ENCODE data around the gene ARHGEF33. TPM values are rescaled to one million over a fixed set of nuclear protein-coding genes. Genes with fewer than 3 reads are reported as not detected.

ARHGEF33 gene
- total and polyA plus RNA-seq, 2 of the 8 experiments (the other 6 are each of a cell fraction or from before 2014, with no cell fraction given) = 0.09 to 0.95 TPM

GRCh38 chr2:38933653-38934052 is 44.0 kb downstream of the ARHGEF33 start:
- H3K18ac ChIP-seq (ENCODE audit: extremely low read depth, low read length) = no peak overlapping the region
- H3K4me1 ChIP-seq (replicated peaks in 1 of 4; ENCODE audit: control insufficient read depth in 3 of 4, insufficient read depth in 4 of 4, low read length in 3 of 4) = no peaks in the 10 kb centered on the region
- no peak overlapping the region for H2AK5ac ChIP-seq (ENCODE audit: low read depth, low read length)
- WGBS, 2 experiments (ENCODE audit: extremely low coverage in 1 of 2, insufficient coverage in 1 of 2, insufficient read length in 1 of 2, insufficient replicate concordance in 2 of 2, low coverage in 1 of 2, low lambda C conversion rate in 2 of 2, missing lambda C conversion rate in 1 of 2) = 87% methylated on average over 3 of the region's 3 CpGs; no CpG with 5 or more reads in 1 of the 2 experiments
- no peaks in the 10 kb centered on the region for H3K27me3 ChIP-seq (replicated peaks in 1 of 4; ENCODE audit: control insufficient read depth in 3 of 4, extremely low read depth in 1 of 4, insufficient read depth in 3 of 4, low read length in 3 of 4)
- H4K20me1 ChIP-seq (replicated peaks in 1 of 2; ENCODE audit: control insufficient read depth in 1 of 2, insufficient read depth in 2 of 2, low read length in 2 of 2) = no peaks in the 10 kb centered on the region
- no peak overlapping the region for H3K4ac ChIP-seq (replicated peaks; ENCODE audit: insufficient read length, low read depth, low read length)
- no peak overlapping the region for H3K27ac ChIP-seq (ENCODE audit: low read depth, low read length)
- TF ChIP-seq TCF12 (IDR thresholded peaks at IDR 0.05; ENCODE audit: low read depth, low read length) = no peak
- no peak for TF ChIP-seq TAF7 (optimal IDR thresholded peaks at IDR 0.05; ENCODE audit: borderline replicate concordance, low read depth, low read length)
- no peak for TF ChIP-seq NANOG (IDR thresholded peaks at IDR 0.05; ENCODE audit: insufficient read depth, low read depth, low read length, poor library complexity, severe bottlenecking)
- TF ChIP-seq TAF1 (IDR thresholded peaks at IDR 0.05; ENCODE audit: low read depth, low read length) = no peak
- no peak for TF ChIP-seq RXRA (IDR thresholded peaks at IDR 0.05; ENCODE audit: insufficient read depth, low read depth, low read length)
- no peak for TF ChIP-seq CBX5 (IDR thresholded peaks at IDR 0.05; ENCODE audit: low read depth, low read length)
- no peak for TF ChIP-seq MAX (IDR thresholded peaks at IDR 0.05)
- no peak for TF ChIP-seq CTBP2 (IDR thresholded peaks at IDR 0.05; ENCODE audit: borderline replicate concordance, insufficient read depth, insufficient read length, low read length)
- no peak for TF ChIP-seq CREB1 (IDR thresholded peaks at IDR 0.05)
- no peak for TF ChIP-seq GABPA (IDR thresholded peaks at IDR 0.05; ENCODE audit: borderline replicate concordance, insufficient read depth, low read length)
- no peak for TF ChIP-seq SIX5 (IDR thresholded peaks at IDR 0.05; ENCODE audit: low read depth, low read length)
- no peak overlapping the region for H4K91ac ChIP-seq (replicated peaks; ENCODE audit: insufficient read length, low read length)
- no peak overlapping the region for H4K8ac ChIP-seq (ENCODE audit: extremely low read depth, insufficient read depth, low read length)
- H3K23ac ChIP-seq (ENCODE audit: insufficient read length) = no peak overlapping the region
- no peak overlapping the region for H3K4me3 ChIP-seq (ENCODE audit: extremely low read depth in 1 of 4, insufficient read depth in 2 of 4, low read depth in 3 of 4, low read length in 4 of 4)
- H3K36me3 ChIP-seq (ENCODE audit: control insufficient read depth in 2 of 4, insufficient read depth in 4 of 4, low read length in 3 of 4) = no peaks in the 10 kb centered on the region
- no peaks in the 10 kb centered on the region for H3K79me1 ChIP-seq (ENCODE audit: low read depth, low read length)
- no peak overlapping the region for H2BK15ac ChIP-seq (ENCODE audit: low read length)
- H3K9me3 ChIP-seq (ENCODE audit: insufficient read depth in 2 of 2, low read depth in 1 of 2, low read length in 1 of 2) = no peaks in the 10 kb centered on the region
- no peak overlapping the region for H3K56ac ChIP-seq (replicated peaks; ENCODE audit: insufficient read length, low read depth, low read length)
- H2BK5ac ChIP-seq (ENCODE audit: low read depth, low read length) = no peak overlapping the region
- H3K14ac ChIP-seq (ENCODE audit: insufficient read length) = no peak overlapping the region
- H2BK20ac ChIP-seq (ENCODE audit: low read length) = no peak overlapping the region
- H2AFZ ChIP-seq (ENCODE audit: low read length) = no peak overlapping the region
- FAIRE-seq (no peak), DNase-seq (ENCODE audit: low read depth in 1 of 2, low spot score in 2 of 2) (no peak)
- no peak overlapping the region for H2BK12ac ChIP-seq (ENCODE audit: low read depth, low read length)
- CTCF ChIA-PET (ENCODE audit: partially characterized antibody) = interaction anchor here (0.6 to 1.0 kb wide), 2 partner anchors 13 to 99 kb away, joined by 4 read pairs; no protein-coding TSS in a partner anchor
- POLR2A ChIA-PET (ENCODE audit: partially characterized antibody) = no interaction called here
- no peak overlapping the region for H4K5ac ChIP-seq (ENCODE audit: insufficient read length, low read depth, low read length)
- no peak overlapping the region for H3K9ac ChIP-seq (replicated peaks in 1 of 4; ENCODE audit: extremely low read depth in 1 of 4, low read depth in 3 of 4, low read length in 3 of 4)
- no peak overlapping the region for H2BK120ac ChIP-seq (replicated peaks; ENCODE audit: low read depth, low read length)
- H3K79me2 ChIP-seq (ENCODE audit: control insufficient read depth in 1 of 2, insufficient read depth in 2 of 2, low read length in 2 of 2) = no peaks in the 10 kb centered on the region
- no peak overlapping the region for H3K4me2 ChIP-seq (ENCODE audit: insufficient read depth in 1 of 2, low read depth in 2 of 2, low read length in 2 of 2)
- no peaks in the 10 kb centered on the region; the same call in 1 of the 2 replicates for H3K23me2 ChIP-seq (ENCODE audit: low read depth, low read length)
